ENCODE results near the gene FBXL16. TPM values are rescaled to one million over a fixed set of nuclear protein-coding genes. Genes with fewer than 3 reads are reported as not detected.

Gene FBXL16
- total and polyA plus RNA-seq, 9 of the 15 experiments (the other 6 are each of a cell fraction or from before 2014, with no cell fraction given) = 0.21 to 8.2 (median 1.7) TPM

GRCh38 chr16:661184-661821, 44.3 kb downstream of the FBXL16 start (continued):
- peak; percentile 29; the same call in 1 of the 2 replicates for TF ChIP-seq MTA3 (IDR thresholded peaks at IDR 0.05; ENCODE audit: borderline replicate concordance)
- peak; percentile 8 for TF ChIP-seq RBFOX2 (IDR thresholded peaks at IDR 0.05; ENCODE audit: low read depth, low read length)

GRCh38 chr16:660459-661183, 45.0 kb downstream of the FBXL16 start:
- peak; percentile 95 to 98 (median 97) for DNase-seq (ENCODE audit: extremely low read depth in 1 of 4, low spot score in 3 of 4)
- peak overlapping the region; percentile 66; the same call in 2 of the 3 replicates for H3K27ac ChIP-seq (ENCODE audit: extremely low read depth, low read depth, low read length)
- ChIA-PET POLR2A (interaction anchor here (0.6 kb wide), 3 partner anchors 10 to 82 kb away, joined by 3 to 5 read pairs (median 3); no protein-coding TSS in a partner anchor), CTCF (ENCODE audit: low intra/inter-chr PET ratio) (interaction anchor here (0.6 to 1.9 kb wide), 2 partner anchors 82 to 503 kb away, joined by 3 to 8 read pairs; no protein-coding TSS in a partner anchor)
- H3K79me2 ChIP-seq (ENCODE audit: control insufficient read depth, insufficient read depth, low read length) = no peaks in the 10 kb centered on the region; the same call in 2 of the 3 replicates
- H3K9me3 ChIP-seq (replicated peaks; ENCODE audit: control insufficient read depth, insufficient read depth, low read depth, low read length) = no peaks in the 10 kb centered on the region
- H3K9ac ChIP-seq (ENCODE audit: insufficient read depth in 1 of 2, low read depth in 2 of 2, low read length in 2 of 2) = peak overlapping the region; percentile 70 to 95; a peak in 3 of 4 replicates
- H3K36me3 ChIP-seq (ENCODE audit: control insufficient read depth, insufficient read depth, low read length) = no peaks in the 10 kb centered on the region
- no peaks in the 10 kb centered on the region for H3K9me1 ChIP-seq (ENCODE audit: control insufficient read depth, insufficient read depth, low read length)
- peak; percentile 95 for FAIRE-seq
- peaks cover 2 to 92% of the 10 kb centered on the region in 2 experiments; a peak in 4 of 5 replicates for H3K4me1 ChIP-seq (replicated peaks in 1 of 2; ENCODE audit: control insufficient read depth in 2 of 2, insufficient read depth in 2 of 2, low read length in 2 of 2)
- peak overlapping the region; percentile 78 for H3K4me2 ChIP-seq (ENCODE audit: insufficient read depth, low read length)
- peak; percentile 99 for ATAC-seq
- H3K4me3 ChIP-seq = peak overlapping the region; percentile 20; the same call in 1 of the 2 replicates
- no peaks in the 10 kb centered on the region for H4K20me1 ChIP-seq (replicated peaks; ENCODE audit: control insufficient read depth, insufficient read depth, low read length)
- in situ Hi-C loops (cut with MboI) = no loop called here
- peak overlapping the region; percentile 95 for H2AFZ ChIP-seq (ENCODE audit: low read depth, low read length)
- WGBS (ENCODE audit: insufficient coverage, low coverage, missing lambda C conversion rate) = 13% methylated on average over 28 of the region's 43 CpGs
- BruUV-seq (replicated peaks) = no TSS peak
- H3K27me3 ChIP-seq (ENCODE audit: control insufficient read depth in 2 of 2, insufficient read depth in 2 of 2, low read length in 2 of 2) = no peaks in the 10 kb centered on the region
- intact Hi-C loops (cut with micrococcal nuclease) = loop anchor here (2.0 to 10.0 kb wide), 2 partner anchors 72 to 266 kb away; partner anchors contain the start of gene NME4
- TF ChIP-seq ZNF133 (CRISPR knock-in tag; IDR thresholded peaks at IDR 0.05) = no peak
- no peak for TF ChIP-seq ZNF232 (CRISPR knock-in tag; IDR thresholded peaks at IDR 0.05)
- no peak for TF ChIP-seq ZNF431 (CRISPR knock-in tag; IDR thresholded peaks at IDR 0.05)
- no peak for TF ChIP-seq ELF2 (CRISPR knock-in tag; IDR thresholded peaks at IDR 0.05)
- peak; percentile 54 for TF ChIP-seq HMGN3 (IDR thresholded peaks at IDR 0.05; ENCODE audit: borderline replicate concordance, extremely low read depth, insufficient read length, low read depth, low read length)
- no peak for TF ChIP-seq ZNF212 (CRISPR knock-in tag; IDR thresholded peaks at IDR 0.05)
- no peak for TF ChIP-seq ZNF699 (CRISPR knock-in tag; IDR thresholded peaks at IDR 0.05; ENCODE audit: insufficient replicate concordance)
- no peak for TF ChIP-seq KDM2B (CRISPR knock-in tag; IDR thresholded peaks at IDR 0.05)
- no peak for TF ChIP-seq SNAPC5 (CRISPR knock-in tag; IDR thresholded peaks at IDR 0.05)
- no peak for TF ChIP-seq HMG20A (CRISPR knock-in tag; conservative IDR thresholded peaks at IDR 0.05)
- no peak for TF ChIP-seq RAD51 (IDR thresholded peaks at IDR 0.05; ENCODE audit: borderline replicate concordance, low read depth)
- TF ChIP-seq STAT5A (IDR thresholded peaks at IDR 0.05; ENCODE audit: borderline replicate concordance, low read length) = no peak
- TF ChIP-seq RCOR1 (IDR thresholded peaks at IDR 0.05; ENCODE audit: borderline replicate concordance in 1 of 2, low read depth in 2 of 2, low read length in 2 of 2) = peak in 1 of 2 experiments; percentile 86; a peak in 1 of 4 replicates
- TF ChIP-seq CREB1 (IDR thresholded peaks at IDR 0.05) = peak; percentile 40; the same call in 1 of the 2 replicates
- no peak; the same call in 1 of the 2 replicates for TF ChIP-seq CREB1 (CRISPR knock-in tag; IDR thresholded peaks at IDR 0.05)
- TF ChIP-seq PPARD (CRISPR knock-in tag; IDR thresholded peaks at IDR 0.05) = no peak

All from K562 (cell line).